ENCODE measurements around the gene RTTN.
"Not testable (repeated sequence)": the region's sequence is repeated elsewhere in the genome, so short reads cannot be mapped to it uniquely, and the experiment has no call there.

RTTN gene

GRCh38 chr18:69978732-69979715, 226.5 kb downstream of the RTTN start:
- no peak overlapping the region for H3K18ac ChIP-seq (ENCODE audit: low read depth in 1 of 2, low read length in 2 of 2)
- no peak overlapping the region for H4K91ac ChIP-seq (ENCODE audit: low read length)
- no peak overlapping the region for H2BK12ac ChIP-seq (ENCODE audit: low read length in 2 of 2)
- no peaks in the 10 kb centered on the region for H3K4me1 ChIP-seq (ENCODE audit: control insufficient read depth, insufficient read depth, low read depth, low read length)
- no peak overlapping the region for H3K4ac ChIP-seq (ENCODE audit: low read depth in 1 of 2, low read length in 2 of 2)
- no peak overlapping the region for H2BK15ac ChIP-seq (ENCODE audit: low read depth, poor library complexity, severe bottlenecking)
- H3K14ac ChIP-seq (ENCODE audit: low read length in 2 of 2) = peak overlapping the region in 1 of 2 experiments; percentile 3
- no peak overlapping the region for H4K8ac ChIP-seq (ENCODE audit: low read length)
- H3K4me3 ChIP-seq (ENCODE audit: insufficient read depth in 1 of 2, low read depth in 1 of 2, low read length in 2 of 2) = no peak overlapping the region
- peaks cover 24% of the 10 kb centered on the region for H3K9me3 ChIP-seq (ENCODE audit: control insufficient read depth, low read length)
- no peak overlapping the region for H2AK5ac ChIP-seq (ENCODE audit: low read length, severe bottlenecking)
- H3K79me1 ChIP-seq (replicated peaks; ENCODE audit: low read length, poor library complexity, severe bottlenecking) = no peaks in the 10 kb centered on the region
- WGBS = 99% methylated on average over 10 of the region's 13 CpGs
- H3K27ac ChIP-seq (ENCODE audit: low read length, poor library complexity, severe bottlenecking) = no peak overlapping the region
- peaks cover 0 to 22% of the 10 kb centered on the region in 2 experiments for H3K36me3 ChIP-seq (ENCODE audit: control insufficient read depth in 1 of 2, insufficient read depth in 2 of 2, low read depth in 1 of 2, low read length in 2 of 2)
- no peak overlapping the region for H2AFZ ChIP-seq (ENCODE audit: low read depth, low read length)
- H3K27me3 ChIP-seq (ENCODE audit: control insufficient read depth in 1 of 2, insufficient read depth in 1 of 2, low read length in 2 of 2) = no peaks in the 10 kb centered on the region
- no peak overlapping the region for H2BK5ac ChIP-seq (ENCODE audit: low read depth, low read length, poor library complexity, severe bottlenecking)
- no peak for DNase-seq
- no peak overlapping the region for H2BK120ac ChIP-seq (ENCODE audit: low read depth, low read length)
- no peak overlapping the region for H3K9ac ChIP-seq (ENCODE audit: low read length)
- H3K23ac ChIP-seq (ENCODE audit: low read length in 2 of 2) = no peak overlapping the region
- H3K4me2 ChIP-seq (ENCODE audit: low read length, poor library complexity, severe bottlenecking) = no peak overlapping the region

GRCh38 chr18:69975294-69975693, 230.2 kb downstream of the RTTN start:
- H4K91ac ChIP-seq (ENCODE audit: low read length); H2BK15ac ChIP-seq (ENCODE audit: low read depth, poor library complexity, severe bottlenecking); H4K8ac ChIP-seq (ENCODE audit: low read length); H2AFZ ChIP-seq (ENCODE audit: low read depth, low read length); H3K4ac ChIP-seq (ENCODE audit: low read depth in 1 of 2, low read length in 2 of 2); H3K79me1 ChIP-seq (replicated peaks; ENCODE audit: low read length, poor library complexity, severe bottlenecking); H3K27me3 ChIP-seq (ENCODE audit: control insufficient read depth in 1 of 2, insufficient read depth in 1 of 2, low read length in 2 of 2); H2BK120ac ChIP-seq (ENCODE audit: low read depth, low read length); H2AK5ac ChIP-seq (ENCODE audit: low read length, severe bottlenecking); DNase-seq; H3K23ac ChIP-seq (ENCODE audit: low read length in 2 of 2); H3K14ac ChIP-seq (ENCODE audit: low read length in 2 of 2); H3K4me1 ChIP-seq (ENCODE audit: control insufficient read depth, insufficient read depth, low read depth, low read length); H3K27ac ChIP-seq (ENCODE audit: low read length, poor library complexity, severe bottlenecking); H2BK5ac ChIP-seq (ENCODE audit: low read depth, low read length, poor library complexity, severe bottlenecking); H3K18ac ChIP-seq (ENCODE audit: low read depth in 1 of 2, low read length in 2 of 2); H2BK12ac ChIP-seq (ENCODE audit: low read length in 2 of 2); H3K4me3 ChIP-seq (ENCODE audit: insufficient read depth in 1 of 2, low read depth in 1 of 2, low read length in 2 of 2); H3K4me2 ChIP-seq (ENCODE audit: low read length, poor library complexity, severe bottlenecking); H3K9ac ChIP-seq (ENCODE audit: low read length): not testable (repeated sequence)
- H3K36me3 ChIP-seq (ENCODE audit: control insufficient read depth in 1 of 2, insufficient read depth in 2 of 2, low read depth in 1 of 2, low read length in 2 of 2) = peaks cover 0 to 18% of the 10 kb centered on the region in 2 experiments
- WGBS = 93% methylated on average over 4 of the region's 4 CpGs
- H3K9me3 ChIP-seq (ENCODE audit: control insufficient read depth, low read length) = peaks cover 40% of the 10 kb centered on the region

- H2BK5ac ChIP-seq (ENCODE audit: low read depth, low read length, poor library complexity, severe bottlenecking) = no peak overlapping the region
- WGBS = 97% methylated on average over 1 of the region's 1 CpG
- peak overlapping the region in 1 of 2 experiments; percentile 39 for H3K14ac ChIP-seq (ENCODE audit: low read length in 2 of 2)
- H3K4me1 ChIP-seq (ENCODE audit: control insufficient read depth, insufficient read depth, low read depth, low read length) = no peaks in the 10 kb centered on the region
- H3K9me3 ChIP-seq (ENCODE audit: control insufficient read depth, low read length) = peaks cover 40% of the 10 kb centered on the region
- H3K23ac ChIP-seq (ENCODE audit: low read length in 2 of 2) = no peak overlapping the region
- no peak overlapping the region for H3K4ac ChIP-seq (ENCODE audit: low read depth in 1 of 2, low read length in 2 of 2)
- no peak overlapping the region for H3K18ac ChIP-seq (ENCODE audit: low read depth in 1 of 2, low read length in 2 of 2)
- H3K4me3 ChIP-seq (ENCODE audit: insufficient read depth in 1 of 2, low read depth in 1 of 2, low read length in 2 of 2) = no peak overlapping the region
- H3K4me2 ChIP-seq (ENCODE audit: low read length, poor library complexity, severe bottlenecking) = no peak overlapping the region
- no peak overlapping the region for H2AFZ ChIP-seq (ENCODE audit: low read depth, low read length)
- peaks cover 0 to 18% of the 10 kb centered on the region in 2 experiments for H3K36me3 ChIP-seq (ENCODE audit: control insufficient read depth in 1 of 2, insufficient read depth in 2 of 2, low read depth in 1 of 2, low read length in 2 of 2)
- H4K91ac ChIP-seq (ENCODE audit: low read length) = no peak overlapping the region
- no peak overlapping the region for H2BK15ac ChIP-seq (ENCODE audit: low read depth, poor library complexity, severe bottlenecking)
- H2AK5ac ChIP-seq (ENCODE audit: low read length, severe bottlenecking) = no peak overlapping the region
- no peak overlapping the region for H2BK120ac ChIP-seq (ENCODE audit: low read depth, low read length)
- no peak overlapping the region for H4K8ac ChIP-seq (ENCODE audit: low read length)
- no peaks in the 10 kb centered on the region for H3K79me1 ChIP-seq (replicated peaks; ENCODE audit: low read length, poor library complexity, severe bottlenecking)
- no peak overlapping the region for H3K9ac ChIP-seq (ENCODE audit: low read length)
- no peak overlapping the region for H3K27ac ChIP-seq (ENCODE audit: low read length, poor library complexity, severe bottlenecking)
- H2BK12ac ChIP-seq (ENCODE audit: low read length in 2 of 2) = no peak overlapping the region
- peak; percentile 39 for DNase-seq
- H3K27me3 ChIP-seq (ENCODE audit: control insufficient read depth in 1 of 2, insufficient read depth in 1 of 2, low read length in 2 of 2) = no peaks in the 10 kb centered on the region
Observed at GRCh38 chr18:69974365-69974764, 231.1 kb downstream of the RTTN start.

- H3K27ac ChIP-seq (ENCODE audit: low read length, poor library complexity, severe bottlenecking) = no peak overlapping the region
- no peaks in the 10 kb centered on the region for H3K79me1 ChIP-seq (replicated peaks; ENCODE audit: low read length, poor library complexity, severe bottlenecking)
- no peaks in the 10 kb centered on the region for H3K4me1 ChIP-seq (ENCODE audit: control insufficient read depth, insufficient read depth, low read depth, low read length)
- H4K91ac ChIP-seq (ENCODE audit: low read length) = no peak overlapping the region
- no peak overlapping the region for H2BK120ac ChIP-seq (ENCODE audit: low read depth, low read length)
- no peak overlapping the region for H2BK5ac ChIP-seq (ENCODE audit: low read depth, low read length, poor library complexity, severe bottlenecking)
- peaks cover 15% of the 10 kb centered on the region for H3K9me3 ChIP-seq (ENCODE audit: control insufficient read depth, low read length)
- no peak overlapping the region for H3K4me3 ChIP-seq (ENCODE audit: insufficient read depth in 1 of 2, low read depth in 1 of 2, low read length in 2 of 2)
- H3K4me2 ChIP-seq (ENCODE audit: low read length, poor library complexity, severe bottlenecking) = no peak overlapping the region
- H3K18ac ChIP-seq (ENCODE audit: low read depth in 1 of 2, low read length in 2 of 2) = no peak overlapping the region
- H2AFZ ChIP-seq (ENCODE audit: low read depth, low read length) = no peak overlapping the region
- no peak overlapping the region for H3K23ac ChIP-seq (ENCODE audit: low read length in 2 of 2)
- H2AK5ac ChIP-seq (ENCODE audit: low read length, severe bottlenecking) = no peak overlapping the region
- H3K4ac ChIP-seq (ENCODE audit: low read depth in 1 of 2, low read length in 2 of 2) = no peak overlapping the region
- no peaks in the 10 kb centered on the region for H3K36me3 ChIP-seq (ENCODE audit: control insufficient read depth in 1 of 2, insufficient read depth in 2 of 2, low read depth in 1 of 2, low read length in 2 of 2)
- H3K14ac ChIP-seq (ENCODE audit: low read length in 2 of 2) = no peak overlapping the region
- 97% methylated on average over 2 of the region's 2 CpGs for WGBS
- H3K27me3 ChIP-seq (ENCODE audit: control insufficient read depth in 1 of 2, insufficient read depth in 1 of 2, low read length in 2 of 2) = no peaks in the 10 kb centered on the region
- H3K9ac ChIP-seq (ENCODE audit: low read length) = no peak overlapping the region
- H4K8ac ChIP-seq (ENCODE audit: low read length) = no peak overlapping the region
- H2BK15ac ChIP-seq (ENCODE audit: low read depth, poor library complexity, severe bottlenecking) = no peak overlapping the region
- DNase-seq = no peak
- no peak overlapping the region for H2BK12ac ChIP-seq (ENCODE audit: low read length in 2 of 2)
Observed at GRCh38 chr18:69969491-69969890, 236.0 kb downstream of the RTTN start.

Data from mesenchymal stem cell (in vitro differentiated cells and primary cell).